ENCODE measurements around the gene THOC5.
"Not testable (repeated sequence)": the region's sequence is repeated elsewhere in the genome, so short reads cannot be mapped to it uniquely, and the experiment has no call there.

THOC5 gene

DNA sequence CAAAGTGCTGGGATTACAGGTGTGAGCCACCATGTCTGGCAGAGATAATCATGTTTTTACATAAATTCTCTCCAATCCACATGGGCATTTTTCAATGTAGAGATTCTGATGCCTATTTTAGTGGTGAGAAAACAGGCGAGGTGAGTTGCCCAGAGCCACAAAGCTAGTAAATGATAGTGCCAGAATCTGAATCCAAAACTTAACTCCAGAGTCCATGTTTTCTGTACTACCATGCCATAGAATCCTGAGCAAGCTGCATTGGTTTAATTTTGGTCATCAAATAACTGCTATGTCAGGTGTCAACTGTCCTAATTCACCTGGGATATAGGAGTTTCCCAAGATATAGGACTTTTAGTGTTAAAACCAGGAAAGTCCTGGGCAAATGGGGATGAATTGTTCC is 59.9 kb downstream of the THOC5 start:
- Histone ChIP-seq H3K4me1 (ENCODE audit: control insufficient read depth, low read length) (no peaks in the 10 kb centered on the region), H3K9me2 (replicated peaks; ENCODE audit: control insufficient read depth, low read length) (no peaks in the 10 kb centered on the region), H4K20me1 (ENCODE audit: control insufficient read depth, insufficient read depth, low read depth, low read length) (no peaks in the 10 kb centered on the region), H3K4me2 (ENCODE audit: low read length) (no peak overlapping the region), H3K4me3 (ENCODE audit: low read length) (no peak overlapping the region), H3K27ac (ENCODE audit: low read depth, low read length) (no peak overlapping the region), H3K27me3 (ENCODE audit: control insufficient read depth, low read length) (0 out of 2 replicates have a peak, but pooled peaks cover 2% of the 10 kb centered on the region), H3F3A (ENCODE audit: control insufficient read depth, insufficient read depth) (no peaks in the 10 kb centered on the region), H3K36me3 (ENCODE audit: control insufficient read depth, low read length) (no peaks in the 10 kb centered on the region), H3K79me2 (ENCODE audit: control insufficient read depth, low read length) (no peaks in the 10 kb centered on the region), H3K9me3 (ENCODE audit: control insufficient read depth, insufficient read depth, low read length) (no peaks in the 10 kb centered on the region)
- TF ChIP-seq EZH2phosphoT487 (IDR thresholded peaks at IDR 0.05; ENCODE audit: borderline replicate concordance, low read length) = no peak
- TF ChIP-seq, protein P1, sequence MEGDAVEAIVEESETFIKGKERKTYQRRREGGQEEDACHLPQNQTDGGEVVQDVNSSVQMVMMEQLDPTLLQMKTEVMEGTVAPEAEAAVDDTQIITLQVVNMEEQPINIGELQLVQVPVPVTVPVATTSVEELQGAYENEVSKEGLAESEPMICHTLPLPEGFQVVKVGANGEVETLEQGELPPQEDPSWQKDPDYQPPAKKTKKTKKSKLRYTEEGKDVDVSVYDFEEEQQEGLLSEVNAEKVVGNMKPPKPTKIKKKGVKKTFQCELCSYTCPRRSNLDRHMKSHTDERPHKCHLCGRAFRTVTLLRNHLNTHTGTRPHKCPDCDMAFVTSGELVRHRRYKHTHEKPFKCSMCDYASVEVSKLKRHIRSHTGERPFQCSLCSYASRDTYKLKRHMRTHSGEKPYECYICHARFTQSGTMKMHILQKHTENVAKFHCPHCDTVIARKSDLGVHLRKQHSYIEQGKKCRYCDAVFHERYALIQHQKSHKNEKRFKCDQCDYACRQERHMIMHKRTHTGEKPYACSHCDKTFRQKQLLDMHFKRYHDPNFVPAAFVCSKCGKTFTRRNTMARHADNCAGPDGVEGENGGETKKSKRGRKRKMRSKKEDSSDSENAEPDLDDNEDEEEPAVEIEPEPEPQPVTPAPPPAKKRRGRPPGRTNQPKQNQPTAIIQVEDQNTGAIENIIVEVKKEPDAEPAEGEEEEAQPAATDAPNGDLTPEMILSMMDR (IDR thresholded peaks at IDR 0.05; ENCODE audit: low read depth, low read length, poor library complexity, severe bottlenecking) = no peak

DNA sequence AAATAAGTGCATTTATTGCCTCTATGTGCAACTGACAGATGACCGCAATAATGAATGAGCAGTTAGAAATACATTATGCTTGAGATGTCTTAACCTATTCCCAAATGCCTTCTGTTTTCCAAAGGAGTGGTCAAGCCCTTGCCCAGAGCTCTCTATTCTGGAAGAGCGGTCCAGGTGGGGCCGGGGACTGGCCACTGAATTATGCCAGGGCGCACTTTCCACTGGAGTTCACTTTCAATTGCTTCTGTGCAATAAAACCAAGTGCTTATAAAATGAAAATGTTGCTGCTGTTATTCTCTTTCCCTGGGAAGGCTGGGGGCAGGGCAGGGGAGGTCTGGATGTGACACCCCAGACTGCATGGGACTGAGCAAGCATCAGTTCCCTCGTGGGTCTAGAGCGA is 62.5 kb downstream of the THOC5 start:
- no peaks in the 10 kb centered on the region for H3K9me2 ChIP-seq (replicated peaks; ENCODE audit: control insufficient read depth, low read length)
- H4K20me1 ChIP-seq (ENCODE audit: control insufficient read depth, insufficient read depth, low read depth, low read length) = no peaks in the 10 kb centered on the region
- no peaks in the 10 kb centered on the region for H3F3A ChIP-seq (ENCODE audit: control insufficient read depth, insufficient read depth)
- H3K27ac ChIP-seq (ENCODE audit: low read depth, low read length) = no peak overlapping the region
- H3K4me2 ChIP-seq (ENCODE audit: low read length) = no peak overlapping the region
- no peaks in the 10 kb centered on the region for H3K4me1 ChIP-seq (ENCODE audit: control insufficient read depth, low read length)
- H3K36me3 ChIP-seq (ENCODE audit: control insufficient read depth, low read length) = no peaks in the 10 kb centered on the region
- H3K4me3 ChIP-seq (ENCODE audit: low read length) = no peak overlapping the region
- H3K27me3 ChIP-seq (ENCODE audit: control insufficient read depth, low read length) = 0 out of 2 replicates have a peak, but pooled peaks cover 2% of the 10 kb centered on the region
- TF ChIP-seq, protein P1 (IDR thresholded peaks at IDR 0.05; ENCODE audit: low read depth, low read length, poor library complexity, severe bottlenecking) = no peak
- no peak for TF ChIP-seq EZH2phosphoT487 (IDR thresholded peaks at IDR 0.05; ENCODE audit: borderline replicate concordance, low read length)
- H3K79me2 ChIP-seq (ENCODE audit: control insufficient read depth, low read length) = no peaks in the 10 kb centered on the region
- H3K9me3 ChIP-seq (ENCODE audit: control insufficient read depth, insufficient read depth, low read length) = no peaks in the 10 kb centered on the region

DNA sequence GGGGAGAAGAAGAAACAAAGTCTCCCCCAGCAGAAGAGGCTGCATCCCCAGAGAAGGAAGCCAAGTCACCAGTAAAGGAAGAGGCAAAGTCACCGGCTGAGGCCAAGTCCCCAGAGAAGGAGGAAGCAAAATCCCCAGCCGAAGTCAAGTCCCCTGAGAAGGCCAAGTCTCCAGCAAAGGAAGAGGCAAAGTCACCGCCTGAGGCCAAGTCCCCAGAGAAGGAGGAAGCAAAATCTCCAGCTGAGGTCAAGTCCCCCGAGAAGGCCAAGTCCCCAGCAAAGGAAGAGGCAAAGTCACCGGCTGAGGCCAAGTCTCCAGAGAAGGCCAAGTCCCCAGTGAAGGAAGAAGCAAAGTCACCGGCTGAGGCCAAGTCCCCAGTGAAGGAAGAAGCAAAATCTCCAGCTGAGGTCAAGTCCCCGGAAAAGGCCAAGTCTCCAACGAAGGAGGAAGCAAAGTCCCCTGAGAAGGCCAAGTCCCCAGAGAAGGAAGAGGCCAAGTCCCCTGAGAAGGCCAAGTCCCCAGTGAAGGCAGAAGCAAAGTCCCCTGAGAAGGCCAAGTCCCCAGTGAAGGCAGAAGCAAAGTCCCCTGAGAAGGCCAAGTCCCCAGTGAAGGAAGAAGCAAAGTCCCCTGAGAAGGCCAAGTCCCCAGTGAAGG is 64.3 kb downstream of the THOC5 start:
- H3K36me3 ChIP-seq (ENCODE audit: control insufficient read depth, low read length); H3K79me2 ChIP-seq (ENCODE audit: control insufficient read depth, low read length); H3F3A ChIP-seq (ENCODE audit: control insufficient read depth, insufficient read depth); H3K4me3 ChIP-seq (ENCODE audit: low read length); H3K9me2 ChIP-seq (replicated peaks; ENCODE audit: control insufficient read depth, low read length); H3K27ac ChIP-seq (ENCODE audit: low read depth, low read length); H3K4me1 ChIP-seq (ENCODE audit: control insufficient read depth, low read length); H3K4me2 ChIP-seq (ENCODE audit: low read length); H3K27me3 ChIP-seq (ENCODE audit: control insufficient read depth, low read length); H4K20me1 ChIP-seq (ENCODE audit: control insufficient read depth, insufficient read depth, low read depth, low read length); H3K9me3 ChIP-seq (ENCODE audit: control insufficient read depth, insufficient read depth, low read length): not testable (repeated sequence)

DNA sequence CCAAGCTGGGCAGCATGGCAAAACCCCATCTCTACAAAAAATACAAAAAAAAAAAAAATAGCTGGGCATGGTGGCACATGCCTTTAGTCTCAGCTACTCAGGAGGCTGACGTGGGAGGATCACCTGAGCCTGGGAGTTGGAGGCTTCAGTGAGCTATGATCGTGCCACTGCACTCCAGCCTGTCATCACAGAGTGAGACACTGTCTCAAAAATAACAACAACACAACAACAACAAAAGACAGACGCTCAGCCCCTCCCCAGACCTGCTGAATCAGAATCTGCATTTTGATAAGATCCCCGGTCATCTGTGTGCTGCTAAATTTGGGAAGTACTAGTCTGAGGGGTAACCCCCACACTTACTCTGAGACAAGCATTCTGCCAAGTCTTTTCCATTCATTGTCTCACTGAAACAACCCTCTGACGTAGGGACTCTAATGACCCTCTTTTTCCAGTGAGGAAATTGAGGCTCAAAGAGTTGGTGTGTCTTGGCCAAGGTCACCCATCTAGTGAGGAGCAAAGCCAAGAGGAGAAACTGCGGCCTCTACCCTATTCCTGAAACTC is 66.1 kb downstream of the THOC5 start:
- no peaks in the 10 kb centered on the region for H3K79me2 ChIP-seq (ENCODE audit: control insufficient read depth, low read length)
- H4K20me1 ChIP-seq (ENCODE audit: control insufficient read depth, insufficient read depth, low read depth, low read length) = no peaks in the 10 kb centered on the region
- no peak overlapping the region for H3K27ac ChIP-seq (ENCODE audit: low read depth, low read length)
- H3K9me3 ChIP-seq (ENCODE audit: control insufficient read depth, insufficient read depth, low read length) = no peaks in the 10 kb centered on the region
- H3K9me2 ChIP-seq (replicated peaks; ENCODE audit: control insufficient read depth, low read length) = no peaks in the 10 kb centered on the region
- no peak for TF ChIP-seq EZH2phosphoT487 (IDR thresholded peaks at IDR 0.05; ENCODE audit: borderline replicate concordance, low read length)
- TF ChIP-seq, protein P1 (IDR thresholded peaks at IDR 0.05; ENCODE audit: low read depth, low read length, poor library complexity, severe bottlenecking) = no peak
- no peak overlapping the region for H3K4me2 ChIP-seq (ENCODE audit: low read length)
- H3K36me3 ChIP-seq (ENCODE audit: control insufficient read depth, low read length) = no peaks in the 10 kb centered on the region
- H3K4me3 ChIP-seq (ENCODE audit: low read length) = no peak overlapping the region
- no peaks in the 10 kb centered on the region for H3F3A ChIP-seq (ENCODE audit: control insufficient read depth, insufficient read depth)
- H3K27me3 ChIP-seq (ENCODE audit: control insufficient read depth, low read length) = 0 out of 2 replicates have a peak, but pooled peaks cover 2% of the 10 kb centered on the region
- no peaks in the 10 kb centered on the region for H3K4me1 ChIP-seq (ENCODE audit: control insufficient read depth, low read length)
